ENCODE results near the gene GCNT4.
A peak's percentile ranks its signal among the peaks of the same experiment; 100 is the strongest.

GCNT4 gene

DNA sequence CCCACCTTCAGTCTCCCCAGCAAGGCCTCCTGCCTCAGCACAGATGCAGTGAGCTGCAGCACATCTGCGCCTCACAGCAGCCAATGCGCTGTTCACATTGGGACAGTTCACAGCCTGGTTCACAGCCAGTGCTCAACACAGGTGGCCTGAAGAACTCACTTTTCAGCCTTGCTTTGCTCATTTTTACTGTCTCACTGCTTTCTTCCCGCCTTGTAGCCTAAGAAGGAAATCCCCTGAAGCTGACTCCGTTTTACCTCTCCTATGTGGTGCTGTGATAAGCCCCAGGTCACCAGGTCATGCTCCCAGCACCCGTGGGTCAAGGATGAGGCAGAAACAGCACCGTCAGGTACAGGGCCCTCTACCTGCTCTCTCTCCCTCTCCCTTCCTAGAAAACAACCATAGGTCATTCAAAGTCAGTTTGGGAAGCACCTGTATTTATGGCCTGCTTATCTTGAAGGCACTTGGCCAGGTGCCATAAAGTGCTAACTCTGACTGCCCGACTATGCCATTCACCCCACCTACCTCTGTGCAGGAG is 1.1 kb downstream of the GCNT4 start:
- no peak for DNase-seq (ENCODE audit: low read depth)

DNA sequence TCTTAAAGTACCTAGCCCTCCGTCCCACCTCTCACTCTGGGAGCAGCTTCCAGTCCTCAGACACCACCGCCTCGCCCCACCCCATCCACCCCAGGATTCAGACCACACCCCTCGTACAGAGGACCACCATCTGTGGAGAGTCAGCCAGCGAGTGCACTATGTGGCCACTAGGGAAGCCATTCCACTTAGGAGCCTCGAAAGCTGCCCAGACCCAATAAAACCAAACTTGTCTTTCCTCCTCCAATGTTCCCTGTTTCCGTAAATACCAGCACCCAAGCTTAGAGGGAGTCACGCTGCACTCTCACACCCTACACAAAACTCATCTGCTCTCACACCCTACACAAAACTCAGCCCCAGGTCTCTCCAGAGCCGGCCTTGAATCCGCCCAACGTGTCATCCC is 1.9 kb downstream of the GCNT4 start:
- no peak for DNase-seq (ENCODE audit: low read depth)

DNA sequence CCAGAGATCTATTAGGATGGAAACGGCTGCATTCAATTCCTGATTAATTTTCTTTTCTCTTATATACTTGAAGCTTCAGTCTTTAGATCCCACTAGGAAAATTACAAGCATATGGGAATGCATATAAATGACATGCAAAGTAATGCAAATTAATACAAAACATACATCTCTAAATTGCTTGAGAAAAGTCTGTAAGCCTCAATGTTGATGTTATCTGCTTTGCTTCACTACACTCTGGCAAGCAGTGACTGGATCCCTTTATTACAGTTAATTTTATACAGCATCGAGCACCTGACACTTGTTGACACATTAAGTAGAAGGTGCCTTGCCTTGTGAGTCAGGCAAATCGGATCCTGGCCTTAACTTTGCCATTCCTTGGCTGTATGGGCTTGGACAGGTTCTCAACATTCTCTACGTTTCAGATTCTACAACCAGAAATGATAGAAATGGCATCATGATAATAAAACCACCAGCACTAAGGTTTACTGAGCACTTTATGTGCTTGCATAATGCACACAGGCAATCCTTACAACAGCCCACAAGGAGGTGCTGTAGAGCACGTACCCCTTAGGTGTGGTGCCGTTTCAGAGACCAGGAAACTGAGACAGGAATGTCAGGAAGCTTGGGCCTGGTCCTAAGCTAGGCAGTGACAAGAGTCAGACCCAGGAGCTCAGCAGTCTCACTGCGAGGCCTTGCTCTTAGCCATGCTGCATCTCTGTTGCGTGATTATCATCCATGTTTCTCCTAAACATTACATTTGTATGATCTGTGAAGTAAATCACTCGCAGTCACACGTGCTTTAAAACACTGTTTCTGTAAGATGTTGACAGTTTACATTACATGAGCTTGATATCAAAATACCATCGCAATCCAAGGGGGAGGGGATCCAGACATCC is 2.7 kb downstream of the GCNT4 start:
- DNase-seq (ENCODE audit: low read depth), result peak; percentile 25

DNA sequence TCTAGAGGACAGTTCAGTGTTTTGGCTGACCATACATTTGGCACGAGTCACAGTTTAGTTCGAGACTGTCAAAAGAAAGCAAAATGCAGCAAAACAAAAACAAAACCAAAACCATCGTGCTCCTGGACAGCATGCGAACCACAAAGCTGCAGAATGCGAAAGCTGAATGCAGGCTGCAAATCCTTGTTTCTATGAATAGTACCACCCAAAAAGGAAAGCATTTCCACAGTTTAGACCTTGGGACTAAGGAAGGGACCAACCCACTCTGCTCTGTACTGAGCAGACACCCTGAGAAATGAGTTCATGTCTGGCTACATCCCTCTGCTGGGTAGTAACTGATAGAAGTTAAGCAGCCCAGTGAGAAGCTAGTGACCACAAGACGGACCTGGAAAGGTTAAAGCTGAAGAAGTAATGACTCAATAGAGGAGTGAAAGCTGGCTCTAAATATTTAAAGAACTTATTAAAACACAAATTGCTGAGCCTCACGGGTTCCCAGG is 3.9 kb downstream of the GCNT4 start:
- no peak for DNase-seq (ENCODE audit: low read depth)

DNA sequence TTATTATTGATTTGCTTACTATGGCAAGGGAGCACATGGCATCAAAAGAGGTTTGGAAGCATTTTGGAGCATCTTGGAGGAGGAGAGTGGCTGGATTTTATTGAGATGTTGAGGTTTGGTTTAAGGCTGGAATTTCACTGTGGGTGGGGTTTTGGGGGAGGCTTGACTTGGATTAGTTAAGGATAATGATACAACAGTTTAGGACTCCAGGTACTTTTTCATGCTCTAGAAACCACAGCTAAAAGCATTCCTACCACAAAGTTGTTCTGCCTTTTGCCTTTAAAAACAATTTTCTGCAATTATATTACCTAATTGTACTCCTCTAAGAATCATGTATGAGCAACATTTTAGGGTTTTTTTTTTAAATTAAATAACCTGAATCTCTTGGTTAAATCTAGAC is 5.0 kb downstream of the GCNT4 start:
- DNase-seq (ENCODE audit: low read depth), result no peak

DNA sequence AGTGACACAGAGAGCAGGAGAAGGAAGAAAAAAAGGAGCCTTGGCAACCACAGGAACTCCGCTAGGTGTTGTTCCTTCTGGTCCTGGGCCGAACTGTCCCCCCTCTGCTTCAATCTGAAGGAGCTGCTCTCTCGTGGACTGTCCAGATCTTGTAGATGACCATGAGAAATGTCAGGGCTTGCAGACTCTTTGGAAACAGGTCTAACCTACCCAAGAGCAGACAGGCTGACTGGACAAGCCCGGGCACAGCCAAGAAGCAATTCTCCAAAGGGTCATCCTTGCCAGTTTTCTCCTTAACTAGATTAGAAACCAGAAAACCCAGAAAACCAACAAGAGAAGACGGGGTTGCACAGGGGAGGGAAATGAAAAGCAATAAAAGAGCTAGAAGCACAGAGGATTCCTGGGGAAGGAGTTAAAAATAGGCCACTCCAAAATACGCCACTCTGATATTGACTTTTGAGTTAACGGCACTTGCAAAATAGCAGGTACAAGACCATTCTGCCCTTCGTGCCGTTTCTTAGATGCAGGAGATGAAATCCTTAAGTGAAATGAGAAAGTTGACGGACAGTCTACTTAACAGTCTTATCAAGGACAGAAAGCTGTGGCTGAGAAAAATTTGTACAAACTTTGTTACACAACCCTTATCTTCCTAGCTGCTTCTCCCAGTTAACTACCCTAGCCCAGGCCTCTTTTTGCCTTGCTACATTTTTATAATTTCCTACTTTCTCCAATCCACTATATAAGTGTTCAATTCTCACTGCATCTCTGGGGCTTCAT is 5.8 kb downstream of the GCNT4 start:
- DNase-seq (ENCODE audit: low read depth), result no peak

DNA sequence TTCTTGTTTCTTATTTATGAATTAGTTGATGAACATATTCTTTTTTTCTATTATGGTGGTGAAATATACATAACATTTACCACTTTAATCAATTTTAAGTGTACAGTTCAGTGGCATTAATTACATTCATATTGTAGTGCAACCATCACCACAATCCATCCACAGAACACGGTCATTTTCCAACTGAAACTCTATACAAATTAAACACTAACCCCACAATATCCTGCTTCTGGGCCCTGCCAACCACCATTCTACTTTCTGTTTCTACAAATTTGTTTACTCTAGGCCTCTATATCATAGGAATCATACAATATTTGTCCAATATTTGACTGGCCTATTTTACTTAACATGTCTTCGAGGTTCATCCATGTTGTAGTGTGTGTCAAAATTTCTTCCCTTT is 7.3 kb downstream of the GCNT4 start:
- DNase-seq (ENCODE audit: low read depth), result no peak

DNA sequence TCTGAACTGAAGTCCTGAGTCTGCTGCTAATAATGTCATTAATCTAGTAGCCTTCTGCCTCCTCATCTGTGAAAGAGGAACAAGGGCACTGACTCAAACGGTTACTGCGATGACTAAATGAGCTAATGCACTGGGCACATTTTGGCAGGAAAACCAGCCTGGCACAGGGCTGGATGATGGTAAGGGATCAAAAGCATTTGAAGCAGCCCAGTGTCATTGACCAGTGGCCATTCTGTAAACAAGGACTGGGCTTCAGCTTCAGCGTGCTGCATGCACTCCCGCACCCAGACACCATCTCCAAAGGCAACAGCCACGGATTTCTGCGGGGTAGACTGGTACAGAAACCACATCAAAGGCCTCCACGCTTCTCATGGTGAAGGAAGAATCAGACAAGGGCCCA is 8.0 kb downstream of the GCNT4 start:
- no peak for DNase-seq (ENCODE audit: low read depth)

DNA sequence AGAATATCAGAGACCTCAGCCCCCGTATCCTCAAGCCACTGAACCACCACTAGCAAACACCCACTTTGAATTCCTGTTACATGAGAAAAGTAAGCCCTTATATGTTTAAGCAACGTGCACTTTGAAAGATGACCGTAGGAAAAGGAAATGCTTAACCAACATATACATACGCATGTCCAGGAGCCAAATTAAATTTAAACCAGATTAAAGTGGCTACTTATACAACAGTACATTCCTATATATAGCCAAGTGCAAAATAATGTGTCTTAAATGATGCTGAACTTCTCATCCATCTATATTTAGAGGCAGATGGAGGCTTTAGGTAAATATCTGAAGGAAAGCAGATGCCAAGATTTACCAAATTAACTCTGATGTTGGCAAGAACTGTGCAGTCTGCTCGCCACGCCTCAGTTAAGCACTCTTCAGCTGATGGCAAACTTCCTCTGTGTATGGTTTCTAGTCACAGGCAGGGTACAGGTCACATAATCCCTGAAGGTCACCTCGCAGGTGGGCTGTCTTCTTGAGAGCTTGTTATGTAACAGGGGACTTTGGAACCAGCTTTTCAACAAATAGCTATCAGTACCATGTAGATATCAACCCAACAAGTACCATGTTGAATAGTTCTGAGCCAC is 8.6 kb downstream of the GCNT4 start:
- DNase-seq (ENCODE audit: low read depth), result no peak

DNA sequence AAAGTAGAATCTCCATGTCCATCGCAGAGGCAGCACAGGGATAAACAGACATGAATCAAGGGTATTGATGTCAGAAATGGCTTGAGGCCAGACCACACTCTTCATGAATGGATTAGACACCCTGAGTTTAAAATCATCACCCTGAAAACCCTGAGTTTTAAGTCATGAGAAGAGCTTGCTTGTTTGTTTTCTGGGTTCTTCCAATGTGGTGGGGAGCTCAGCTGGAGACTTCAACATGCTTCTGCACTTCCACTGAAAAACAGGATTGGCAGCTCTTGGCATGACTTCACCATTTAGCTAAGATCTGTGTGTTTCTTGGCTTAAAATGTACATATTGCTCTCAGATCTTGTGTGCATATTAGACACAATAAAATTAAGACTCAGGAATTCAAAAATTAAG is 9.8 kb downstream of the GCNT4 start:
- no peak for DNase-seq (ENCODE audit: low read depth)

DNA sequence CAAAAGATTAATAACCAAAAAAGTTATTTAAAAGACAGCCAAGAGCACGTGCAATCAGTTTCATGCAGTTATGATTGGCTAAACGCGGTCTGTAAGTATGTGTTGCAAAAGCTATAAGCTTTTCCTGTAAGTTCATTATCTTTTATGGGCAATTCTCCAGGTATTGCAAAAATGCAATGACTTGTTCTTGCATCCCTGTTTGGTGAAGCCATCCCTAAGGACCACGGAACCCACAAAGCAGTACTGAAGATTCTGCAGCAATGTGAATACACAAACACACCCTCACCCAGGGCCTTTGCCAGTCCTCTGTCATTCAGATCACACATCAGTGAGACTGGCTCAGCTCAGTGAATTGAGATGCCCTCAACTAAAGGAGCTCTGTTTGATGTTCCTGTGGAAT is 11.4 kb downstream of the GCNT4 start:
- no peak for DNase-seq (ENCODE audit: low read depth)

DNA sequence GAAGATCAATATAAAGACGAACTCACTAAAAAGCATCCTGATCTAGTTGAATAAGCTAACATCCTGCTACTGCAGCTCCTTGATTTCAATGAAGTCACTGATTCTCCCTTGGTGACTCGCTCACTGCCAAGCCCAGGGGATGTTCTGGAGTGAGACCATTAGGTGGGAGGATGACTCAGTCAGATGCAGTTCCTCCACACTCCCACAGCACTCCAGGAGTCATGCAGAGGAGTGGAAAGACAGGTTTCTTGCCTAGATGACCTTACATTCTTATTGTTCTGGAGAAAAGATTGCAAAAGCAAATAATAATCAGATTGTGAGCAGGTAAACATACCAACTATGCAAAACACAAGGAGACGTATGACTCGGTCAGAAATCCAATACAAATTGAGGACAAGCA is 15.3 kb downstream of the GCNT4 start:
- no peak for DNase-seq (ENCODE audit: low read depth)

DNA sequence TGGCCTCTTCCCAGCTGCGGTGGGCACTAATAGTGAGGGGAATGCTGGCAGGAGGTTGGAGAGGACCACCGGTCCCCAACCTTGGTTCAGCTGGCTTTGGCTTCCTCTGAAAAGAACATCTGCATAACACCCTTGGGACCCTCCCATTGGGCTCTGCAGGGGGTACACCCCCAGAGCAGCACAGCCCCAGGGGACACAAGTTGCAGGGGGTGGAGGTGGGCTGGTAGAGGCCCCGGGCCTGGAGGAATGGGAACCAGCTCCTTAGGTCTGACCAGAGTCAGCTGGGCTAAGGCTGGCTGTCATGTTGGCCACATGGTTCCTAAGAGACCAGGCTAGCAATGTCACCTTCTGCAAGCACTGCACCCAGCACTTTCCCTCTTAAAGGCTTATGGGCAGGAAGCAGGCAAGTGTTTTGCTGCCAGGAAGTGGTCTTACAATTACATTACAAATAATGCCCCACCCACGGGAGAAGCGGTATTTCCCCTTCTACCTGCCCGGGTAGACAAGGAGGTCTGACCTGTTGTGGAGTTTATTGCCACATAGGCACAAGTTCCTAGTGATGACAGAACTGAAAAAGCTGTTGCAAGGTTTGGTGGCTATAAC is 18.1 kb downstream of the GCNT4 start:
- peak; percentile 5 for DNase-seq (ENCODE audit: low read depth)

DNA sequence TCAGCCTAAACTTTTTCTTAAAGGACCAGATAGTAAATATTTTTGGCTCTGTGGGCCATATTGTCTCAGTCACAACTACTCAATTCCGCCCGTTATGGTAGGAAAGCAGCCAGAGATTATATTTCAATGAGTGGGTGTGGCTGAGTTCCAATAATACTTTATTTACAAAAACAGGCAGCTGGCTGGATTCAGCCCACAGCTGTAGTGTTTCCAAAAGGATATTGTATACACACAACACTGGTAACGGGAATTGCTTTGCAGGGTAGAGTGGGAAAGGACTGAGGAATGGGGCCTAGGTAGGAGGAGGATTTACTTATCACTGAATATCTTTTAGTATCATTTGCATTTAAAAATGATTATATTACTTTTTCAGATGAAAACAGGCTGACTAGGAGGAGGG is 21.0 kb downstream of the GCNT4 start:
- no peak for DNase-seq (ENCODE audit: low read depth)

DNA sequence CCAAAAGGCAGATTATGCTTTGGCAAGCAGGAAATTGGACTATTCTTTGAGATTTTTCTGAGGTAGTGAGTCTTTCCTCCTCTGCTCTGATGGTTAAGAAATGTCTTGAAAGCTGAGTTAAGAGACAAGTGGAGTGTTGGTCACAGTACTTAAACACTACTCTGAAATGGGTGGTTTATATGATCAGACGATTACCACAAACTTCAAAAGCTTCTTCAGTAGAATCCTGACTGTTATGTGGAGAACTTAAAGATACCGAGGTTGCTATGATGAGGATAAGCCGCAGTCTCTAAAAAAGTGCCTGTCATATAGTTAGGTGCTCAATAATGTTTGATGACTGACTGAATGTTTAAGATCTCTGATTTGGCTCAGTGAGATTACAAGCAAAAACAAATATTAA is 24.3 kb downstream of the GCNT4 start:
- DNase-seq (ENCODE audit: low read depth), result no peak

DNA sequence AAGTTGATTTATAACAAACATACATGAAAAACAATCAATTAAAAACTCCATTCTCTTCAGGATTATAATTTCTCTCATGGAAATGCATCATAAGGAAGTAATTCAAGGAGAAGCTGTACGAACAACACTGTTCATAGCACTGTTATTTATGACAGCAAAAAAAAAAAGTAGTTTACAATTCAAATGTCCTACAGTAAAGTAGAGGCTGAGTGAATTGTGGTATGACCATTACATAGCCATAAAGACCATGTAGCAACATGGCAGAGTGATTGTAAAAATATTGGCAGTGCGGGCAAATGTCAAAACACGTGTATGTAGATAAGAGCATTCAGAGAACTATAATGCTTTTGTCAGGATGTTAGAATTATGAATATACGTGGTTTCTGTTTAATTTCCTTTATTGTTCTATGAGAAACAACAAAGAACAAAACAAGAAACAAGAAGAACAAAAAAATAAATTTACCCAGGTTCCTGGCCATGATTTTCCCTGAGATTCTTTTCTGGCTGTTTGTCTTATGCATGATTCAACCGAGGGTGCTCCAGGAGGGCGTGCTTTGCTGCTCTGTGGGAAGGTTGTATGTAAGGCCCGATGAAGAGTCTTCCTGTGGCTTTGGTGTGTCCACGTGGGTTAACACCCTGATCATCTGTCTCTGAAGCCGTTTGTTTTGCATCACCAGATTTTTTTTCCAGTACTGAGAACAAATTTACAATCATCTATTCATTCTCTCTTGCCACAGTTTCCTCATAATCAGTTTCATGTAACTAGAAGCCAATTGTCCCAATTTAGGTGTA is 28.8 kb downstream of the GCNT4 start:
- no peak for DNase-seq (ENCODE audit: low read depth)

DNA sequence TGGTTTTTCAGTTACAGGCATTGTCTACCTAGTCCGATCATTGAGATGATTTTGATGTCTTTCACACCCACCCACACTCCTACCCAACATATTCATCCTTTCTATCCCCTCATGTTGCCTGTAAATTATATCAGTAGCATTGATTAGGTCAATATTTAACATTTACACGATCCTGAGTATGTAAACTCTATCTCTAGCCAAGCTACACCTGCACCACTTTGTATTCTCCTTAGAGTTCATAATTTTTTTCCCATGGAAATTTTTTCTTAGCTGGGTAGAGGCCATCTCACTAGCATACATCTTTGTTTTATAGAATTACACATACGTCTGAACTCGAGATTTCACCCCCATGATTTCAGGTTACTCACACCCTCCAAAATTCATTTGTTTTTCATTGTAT is 30.6 kb downstream of the GCNT4 start:
- DNase-seq (ENCODE audit: low read depth), result no peak

DNA sequence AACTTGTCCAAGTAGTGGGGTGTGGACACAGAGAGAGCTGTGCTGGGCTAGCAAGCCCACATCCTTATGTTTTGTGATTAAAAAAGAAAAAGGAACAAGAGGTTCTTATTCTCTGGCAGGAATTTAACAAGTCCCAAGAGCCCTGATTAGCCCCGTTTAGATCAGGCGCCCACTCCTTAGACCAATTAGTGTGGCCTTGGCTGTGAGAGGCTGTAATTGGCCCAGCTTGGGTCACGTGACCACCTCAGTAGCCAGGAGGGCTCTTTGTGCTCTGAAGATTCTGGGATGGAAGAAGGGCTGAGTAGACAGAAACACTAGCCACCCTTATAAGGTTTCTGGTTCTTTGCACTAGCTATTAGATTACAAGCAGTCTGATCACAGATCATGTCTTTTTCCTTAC is 31.1 kb downstream of the GCNT4 start:
- DNase-seq (ENCODE audit: low read depth), result no peak

DNA sequence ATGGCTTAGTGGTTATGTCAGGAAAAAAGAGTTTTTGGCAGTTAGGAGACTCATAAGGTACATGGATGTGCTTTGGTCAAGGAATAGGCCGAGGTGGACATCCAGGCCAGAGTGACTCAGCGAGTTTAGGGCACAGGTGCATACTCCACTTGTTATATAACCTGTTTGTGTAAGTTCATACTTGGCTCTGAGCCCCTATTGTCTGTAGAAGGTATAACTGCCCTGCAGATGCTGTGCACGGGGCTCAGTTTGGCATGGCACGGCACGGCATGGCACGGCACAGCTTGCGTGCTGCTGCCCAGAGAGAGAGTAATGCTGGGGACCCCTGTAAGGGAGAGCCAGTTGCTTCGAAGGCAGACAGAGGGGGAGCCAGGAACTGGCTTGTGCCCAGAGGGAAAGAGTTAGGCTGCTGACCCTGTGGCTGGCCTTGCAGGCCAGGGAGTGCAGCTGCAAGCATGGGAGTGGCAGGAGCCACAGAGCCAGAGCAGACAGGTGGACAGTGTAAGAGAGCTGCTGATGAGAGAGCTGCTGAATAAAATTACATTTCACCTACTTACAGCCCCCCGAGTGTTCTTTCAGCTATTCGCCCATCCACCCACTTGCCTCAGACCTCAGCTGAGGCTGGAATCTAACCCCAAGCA is 32.2 kb downstream of the GCNT4 start:
- no peak for DNase-seq (ENCODE audit: low read depth)

DNA sequence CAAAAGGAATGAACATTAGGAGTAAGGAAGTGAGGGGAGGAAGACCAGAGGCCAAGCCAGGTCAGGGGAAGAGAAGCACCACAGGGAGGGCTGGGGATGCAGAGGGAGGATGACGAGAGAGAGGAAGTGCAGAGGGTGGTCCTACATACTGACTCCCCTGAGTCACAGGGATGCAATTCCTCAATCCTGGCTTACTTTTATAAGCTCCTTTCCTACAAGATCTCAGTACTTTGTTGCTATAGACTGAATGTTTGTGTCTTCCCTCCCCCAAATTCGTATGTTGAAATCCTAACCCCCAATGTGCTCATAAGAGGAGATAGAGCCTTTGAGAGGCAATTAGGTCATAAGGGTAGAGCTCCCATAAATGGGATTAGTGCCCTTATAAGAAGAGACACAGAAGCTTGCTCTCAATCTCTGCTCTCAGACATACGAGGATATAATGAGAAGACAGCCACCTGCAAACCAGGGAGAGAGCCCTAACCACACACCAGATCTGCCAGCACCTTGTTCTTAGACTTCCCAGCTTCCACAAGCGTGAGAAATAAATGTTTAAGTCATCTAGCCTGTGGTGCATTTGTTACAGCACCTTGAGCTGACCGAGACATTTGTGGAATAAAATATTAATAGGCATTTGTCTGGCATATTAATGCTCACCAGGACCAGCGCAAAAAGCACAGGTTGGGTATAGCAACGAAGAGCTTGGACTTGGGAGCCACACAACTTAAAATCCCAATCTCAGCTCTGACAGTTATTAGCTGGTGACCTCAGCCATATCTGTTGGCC is 33.4 kb downstream of the GCNT4 start:
- no peak for DNase-seq (ENCODE audit: low read depth)

All from activated T-helper 1 cell treated with Interleukin-2 at 50 U/mL for 16 hours (primary cell).